ENCODE data around the gene PRPF6. TPM values are rescaled to one million over a fixed set of nuclear protein-coding genes. Genes with fewer than 3 reads are reported as not detected.
A peak's percentile ranks its signal among the peaks of the same experiment; 100 is the strongest.

PRPF6 gene
- total and polyA plus RNA-seq, 8 donors: 49.8 to 85.4 (median 80.3) TPM

- no peak for TF ChIP-seq CTCF (IDR thresholded peaks at IDR 0.05)
- Histone ChIP-seq H3K27me3 (peaks cover 21 to 41% of the 10 kb centered on the region in 2 donors), H3K4me1 (peaks cover 22 to 57% of the 10 kb centered on the region in 2 donors), H3K4me3 (no peak overlapping the region), H3K27ac (no peak overlapping the region), H3K9me3 (peaks cover 0 to 4% of the 10 kb centered on the region in 2 donors), H3K36me3 (no peaks in the 10 kb centered on the region)
- ATAC-seq (no peak), DNase-seq (peak in 1 of 4 donors; percentile 72)
- intact Hi-C loops (cut with DNase I): no loop called here
These were observed 101.3 kb downstream of the PRPF6 start for GRCh38 chr20:64082126-64082731.

Small RNA genes within 50 kb of the gene (microRNA-seq; reads per million reads assigned to microRNA genes)
- gene MIR1914 (0.34 to 0.55 reads per million in 2 donors), gene MIR647 (0 to 0.17 reads per million in 2 donors), gene MIR6813 (0.96 to 3.2 reads per million in 2 donors)

Other genes with a start within 250 kb of the PRPF6 start
- 1 to 10 TPM; 7.1 to 7.2 TPM for gene LIME1, start 244.5 kb upstream of the PRPF6 start, total RNA-seq
- 10 to 100 TPM in 1 of 6 donors, 1 to 10 TPM in 5; 3.0 to 10.8 (median 5.4) TPM for gene LIME1, start 244.5 kb upstream of the PRPF6 start, polyA plus RNA-seq (ENCODE audit: insufficient read length in 6 of 6)
- gene SLC2A4RG, start 241.4 kb upstream of the PRPF6 start, total RNA-seq: 10 to 100 TPM; 61.1 to 66.8 TPM
- 100 to 1,000 TPM in 4 of 6 donors, 10 to 100 TPM in 2; 70.5 to 166 (median 105) TPM for gene SLC2A4RG, start 241.4 kb upstream of the PRPF6 start, polyA plus RNA-seq (ENCODE audit: insufficient read length in 6 of 6)
- 10 to 100 TPM in 1 of 2 donors, 1 to 10 TPM in 1; 9.2 to 11.3 TPM for gene ZBTB46, start 149.9 kb upstream of the PRPF6 start, total RNA-seq
- gene ZBTB46, start 149.9 kb upstream of the PRPF6 start, polyA plus RNA-seq (ENCODE audit: insufficient read length in 6 of 6): 10 to 100 TPM in 4 of 6 donors, 1 to 10 TPM in 2; 9.4 to 16.3 (median 12.4) TPM
- gene ABHD16B, start 119.6 kb upstream of the PRPF6 start, total RNA-seq: under 1 TPM in 1 of 2 donors, not detected in 1; 0.18 TPM
- gene ABHD16B, start 119.6 kb upstream of the PRPF6 start, polyA plus RNA-seq (ENCODE audit: insufficient read length in 6 of 6): not detected
- 100 to 1,000 TPM; 105 to 116 TPM for gene TPD52L2, start 115.9 kb upstream of the PRPF6 start, total RNA-seq
- gene TPD52L2, start 115.9 kb upstream of the PRPF6 start, polyA plus RNA-seq (ENCODE audit: insufficient read length in 6 of 6): 10 to 100 TPM; 82.6 to 95.5 (median 85.9) TPM
- gene DNAJC5, start 86.0 kb upstream of the PRPF6 start, total RNA-seq: 10 to 100 TPM; 39.9 to 59.5 TPM
- gene DNAJC5, start 86.0 kb upstream of the PRPF6 start, polyA plus RNA-seq (ENCODE audit: insufficient read length in 6 of 6): 10 to 100 TPM; 17.5 to 30.5 (median 24.3) TPM
- gene UCKL1, start 24.7 kb upstream of the PRPF6 start, total RNA-seq: 10 to 100 TPM; 26.7 to 31.6 TPM
- gene UCKL1, start 24.7 kb upstream of the PRPF6 start, polyA plus RNA-seq (ENCODE audit: insufficient read length in 6 of 6): 10 to 100 TPM; 47.1 to 68.8 (median 60.0) TPM
- 10 to 100 TPM; 16.4 to 16.9 TPM for gene ZNF512B, start 11.2 kb upstream of the PRPF6 start, total RNA-seq
- 10 to 100 TPM; 23.1 to 38.3 (median 30.4) TPM for gene ZNF512B, start 11.2 kb upstream of the PRPF6 start, polyA plus RNA-seq (ENCODE audit: insufficient read length in 6 of 6)
- gene SAMD10, start 1.5 kb upstream of the PRPF6 start, total RNA-seq: 1 to 10 TPM; 4.6 to 6.0 TPM
- 10 to 100 TPM in 1 of 6 donors, 1 to 10 TPM in 5; 5.7 to 10.5 (median 8.0) TPM for gene SAMD10, start 1.5 kb upstream of the PRPF6 start, polyA plus RNA-seq (ENCODE audit: insufficient read length in 6 of 6)
- 1 to 10 TPM in 1 of 2 donors, under 1 TPM in 1; 0.76 to 1.0 TPM for gene C20orf204, start 55.0 kb downstream of the PRPF6 start, total RNA-seq
- gene C20orf204, start 55.0 kb downstream of the PRPF6 start, polyA plus RNA-seq (ENCODE audit: insufficient read length in 6 of 6): 1 to 10 TPM in 5 of 6 donors, under 1 TPM in 1; 0.86 to 1.9 (median 1.2) TPM
- 10 to 100 TPM; 40.3 to 69.2 TPM for gene SOX18, start 68.5 kb downstream of the PRPF6 start, total RNA-seq
- gene SOX18, start 68.5 kb downstream of the PRPF6 start, polyA plus RNA-seq (ENCODE audit: insufficient read length in 6 of 6): 10 to 100 TPM; 11.5 to 25.5 (median 16.7) TPM
- gene TCEA2, start 82.1 kb downstream of the PRPF6 start, total RNA-seq: 10 to 100 TPM; 31.2 to 34.3 TPM
- 10 to 100 TPM; 68.5 to 93.0 (median 79.1) TPM for gene TCEA2, start 82.1 kb downstream of the PRPF6 start, polyA plus RNA-seq (ENCODE audit: insufficient read length in 6 of 6)
- gene RGS19, start 98.4 kb downstream of the PRPF6 start, total RNA-seq: 10 to 100 TPM; 23.4 to 63.9 TPM
- gene RGS19, start 98.4 kb downstream of the PRPF6 start, polyA plus RNA-seq (ENCODE audit: insufficient read length in 6 of 6): 10 to 100 TPM in 1 of 6 donors, 1 to 10 TPM in 5; 6.3 to 13.3 (median 8.3) TPM
- gene OPRL1, start 99.0 kb downstream of the PRPF6 start, total RNA-seq: 1 to 10 TPM; 1.8 to 2.0 TPM
- gene OPRL1, start 99.0 kb downstream of the PRPF6 start, polyA plus RNA-seq (ENCODE audit: insufficient read length in 6 of 6): 1 to 10 TPM; 1.9 to 2.5 (median 2.2) TPM
- gene LKAAEAR1, start 103.3 kb downstream of the PRPF6 start, total RNA-seq: under 1 TPM in 1 of 2 donors, not detected in 1; 0.45 TPM
- gene LKAAEAR1, start 103.3 kb downstream of the PRPF6 start, polyA plus RNA-seq (ENCODE audit: insufficient read length in 6 of 6): under 1 TPM; 0.38 to 0.70 (median 0.50) TPM
- gene NPBWR2, start 126.4 kb downstream of the PRPF6 start, total RNA-seq: not detected
- not detected for gene NPBWR2, start 126.4 kb downstream of the PRPF6 start, polyA plus RNA-seq (ENCODE audit: insufficient read length in 6 of 6)
- not detected for gene MYT1, start 183.3 kb downstream of the PRPF6 start, total RNA-seq
- under 1 TPM; 0.26 to 0.42 (median 0.32) TPM for gene MYT1, start 183.3 kb downstream of the PRPF6 start, polyA plus RNA-seq (ENCODE audit: insufficient read length in 6 of 6)